Mucosa of descending colon (tissue), 3 donors: Measurements from ENCODE around the gene SYNPR. TPM values are rescaled to one million over a fixed set of nuclear protein-coding genes. Genes with fewer than 3 reads are reported as not detected.
A peak's percentile ranks its signal among the peaks of the same experiment; 100 is the strongest.

Experiments
- ATAC-seq: fragments of 200-7000 bp; cut with Tn5 transposase; one replicate; pipeline ENCODE4 v1.9.1; 2020; ENCODE audit warnings: mild to moderate bottlenecking, moderate library complexity
- DNase-seq, 3 donors: peaks; one replicate each; pipeline ENCODE4 v3.0.0-alpha.2; 2020
- H3K36me3 ChIP-seq: fragments of 200-600 bp; one replicate; pipeline ENCODE4 v1.8.0; 2021; ENCODE audit warnings: low read depth, mild to moderate bottlenecking
- H3K4me1 ChIP-seq: fragments of 200-600 bp; one replicate; pipeline ENCODE4 v1.8.0; 2021; ENCODE audit warnings: low read depth, mild to moderate bottlenecking
- H3K4me3 ChIP-seq: fragments of 200-600 bp; one replicate; pipeline ENCODE4 v1.8.0; 2021; ENCODE audit warnings: mild to moderate bottlenecking
- H3K9me3 ChIP-seq: fragments of 200-600 bp; one replicate; pipeline ENCODE4 v1.8.0; 2021; ENCODE audit warnings: mild to moderate bottlenecking
- intact Hi-C, 2 donors: fragments of 100-400 bp; cut with DNase I in 1 of 2; cut with micrococcal nuclease in 1 of 2; formaldehyde crosslinking; loops; one replicate each; pipeline versions ENCODE4 v1.11.0 to v1.11.1; 2022; cut with DNase I, micrococcal nuclease
- total RNA-seq, 3 donors: library from RNA; stranded (reverse); fragmentation: NEBNext Ultra II Directional in 2 of 3; extraction: Animal tissue kit (Norgen Biotek cat#: 25700) in 2 of 3; gene quantifications; one replicate each; pipeline versions ENCODE4 v1.2.1 to v1.2.4, GENCODE V29; 2021 to 2023
- TF ChIP-seq, protein P1 (sequence below): fragments of 200-600 bp; IDR thresholded peaks from one replicate; pipeline ENCODE4 v1.8.0; 2022; ENCODE audit warnings: antibody characterized with exemption, mild to moderate bottlenecking
- donor health status: DM: no; HTN: no; CAD: no; lungs with moderate emphysema.
- donor health status: DM: no; HTN: no; CAD: no.
- donor health status: DM: no; HTN: yes; CAD: no.

Gene SYNPR
- total RNA-seq, 3 donors from 2014 or later = not detected

DNA sequence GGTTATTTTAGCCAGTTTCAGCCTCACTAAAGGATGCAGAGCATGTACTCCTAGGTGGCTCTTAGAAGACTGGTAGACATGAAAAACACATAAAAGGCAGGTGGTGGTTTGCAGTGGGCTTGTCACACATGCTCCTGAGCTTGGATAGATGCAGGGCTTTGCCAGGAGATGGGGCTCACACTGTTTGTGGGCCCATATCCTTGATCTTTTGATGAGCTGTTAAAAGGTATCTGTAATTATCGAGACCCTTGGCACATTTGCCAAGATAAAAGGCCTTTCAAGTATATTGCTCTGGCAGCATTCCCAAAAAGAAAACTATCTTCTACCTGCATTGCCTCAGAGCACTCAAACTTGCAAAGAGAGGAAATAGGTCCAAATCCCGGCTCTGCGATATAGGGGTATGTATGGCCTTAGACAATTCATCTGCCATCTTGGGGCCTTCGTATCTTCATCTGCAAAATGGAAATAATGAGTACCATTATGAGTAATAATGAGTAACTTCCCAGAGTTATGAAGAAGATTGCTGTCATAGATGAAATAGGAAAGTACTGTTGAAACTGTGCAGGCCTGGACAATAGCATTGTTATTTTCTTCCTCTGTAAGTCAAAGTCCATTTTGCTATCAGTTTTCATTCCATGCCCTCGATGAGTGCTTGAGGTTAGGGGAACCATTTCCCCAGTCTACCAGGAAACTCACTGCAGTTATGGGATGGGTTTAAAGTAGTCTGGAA is 172.7 kb downstream of the SYNPR start:
- intact Hi-C loops = no loop called here
- Histone ChIP-seq H3K4me3 (no peak overlapping the region), H3K36me3 (no peaks in the 10 kb centered on the region), H3K4me1 (peaks cover 11% of the 10 kb centered on the region), H3K9me3 (no peaks in the 10 kb centered on the region)
- DNase-seq = peak in 2 of 3 donors; percentile 44 to 45
- peak; percentile 93 for ATAC-seq
- TF ChIP-seq, protein P1, sequence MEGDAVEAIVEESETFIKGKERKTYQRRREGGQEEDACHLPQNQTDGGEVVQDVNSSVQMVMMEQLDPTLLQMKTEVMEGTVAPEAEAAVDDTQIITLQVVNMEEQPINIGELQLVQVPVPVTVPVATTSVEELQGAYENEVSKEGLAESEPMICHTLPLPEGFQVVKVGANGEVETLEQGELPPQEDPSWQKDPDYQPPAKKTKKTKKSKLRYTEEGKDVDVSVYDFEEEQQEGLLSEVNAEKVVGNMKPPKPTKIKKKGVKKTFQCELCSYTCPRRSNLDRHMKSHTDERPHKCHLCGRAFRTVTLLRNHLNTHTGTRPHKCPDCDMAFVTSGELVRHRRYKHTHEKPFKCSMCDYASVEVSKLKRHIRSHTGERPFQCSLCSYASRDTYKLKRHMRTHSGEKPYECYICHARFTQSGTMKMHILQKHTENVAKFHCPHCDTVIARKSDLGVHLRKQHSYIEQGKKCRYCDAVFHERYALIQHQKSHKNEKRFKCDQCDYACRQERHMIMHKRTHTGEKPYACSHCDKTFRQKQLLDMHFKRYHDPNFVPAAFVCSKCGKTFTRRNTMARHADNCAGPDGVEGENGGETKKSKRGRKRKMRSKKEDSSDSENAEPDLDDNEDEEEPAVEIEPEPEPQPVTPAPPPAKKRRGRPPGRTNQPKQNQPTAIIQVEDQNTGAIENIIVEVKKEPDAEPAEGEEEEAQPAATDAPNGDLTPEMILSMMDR = no peak

DNA sequence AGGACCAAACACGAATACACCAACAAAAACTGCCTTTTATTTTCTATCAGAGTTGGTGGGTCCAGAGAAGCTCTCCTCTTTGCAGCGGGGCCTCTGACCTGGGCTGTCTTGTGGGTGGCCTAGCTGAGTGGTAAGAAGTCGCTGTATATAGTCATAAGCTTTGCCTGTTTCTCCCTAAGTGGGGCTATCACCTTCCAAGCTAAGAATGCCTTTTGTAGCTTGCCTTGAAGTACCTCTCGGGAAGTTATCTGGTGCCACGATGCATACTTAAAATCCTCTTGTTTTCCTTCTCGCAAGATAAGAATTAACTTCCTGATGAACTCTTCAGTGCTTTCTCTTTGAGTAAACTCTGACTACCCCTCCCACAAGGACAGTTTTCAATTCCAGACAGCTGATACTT is 178.8 kb downstream of the SYNPR start:
- Histone ChIP-seq H3K9me3 (no peaks in the 10 kb centered on the region), H3K4me1 (no peaks in the 10 kb centered on the region), H3K4me3 (no peak overlapping the region), H3K36me3 (no peaks in the 10 kb centered on the region)
- TF ChIP-seq, protein P1 = no peak
- intact Hi-C loops = no loop called here
- ATAC-seq (no peak), DNase-seq (no peak)

DNA sequence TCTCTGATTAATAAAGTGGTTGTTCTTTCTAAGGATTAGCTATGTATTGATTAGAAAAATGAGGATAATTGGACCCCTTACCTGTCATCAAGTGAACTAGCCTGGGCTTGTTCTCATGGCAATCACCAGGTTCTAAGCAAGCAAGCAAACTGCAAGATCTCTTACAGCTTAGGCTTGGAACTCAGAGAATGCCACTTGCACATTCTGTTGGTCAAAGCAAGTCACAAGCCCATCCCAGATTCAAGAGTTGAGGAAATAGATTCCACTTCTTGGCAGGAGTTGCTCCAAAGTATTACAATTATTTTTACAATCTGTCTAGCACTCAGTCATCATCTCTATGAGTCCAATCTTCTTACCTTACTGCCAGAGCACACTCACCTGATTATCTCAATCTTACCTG is 180.3 kb downstream of the SYNPR start:
- ATAC-seq (no peak), DNase-seq (no peak)
- H3K36me3 ChIP-seq = no peaks in the 10 kb centered on the region
- H3K9me3 ChIP-seq = no peaks in the 10 kb centered on the region
- intact Hi-C loops = no loop called here
- TF ChIP-seq, protein P1 = no peak
- no peaks in the 10 kb centered on the region for H3K4me1 ChIP-seq
- no peak overlapping the region for H3K4me3 ChIP-seq

DNA sequence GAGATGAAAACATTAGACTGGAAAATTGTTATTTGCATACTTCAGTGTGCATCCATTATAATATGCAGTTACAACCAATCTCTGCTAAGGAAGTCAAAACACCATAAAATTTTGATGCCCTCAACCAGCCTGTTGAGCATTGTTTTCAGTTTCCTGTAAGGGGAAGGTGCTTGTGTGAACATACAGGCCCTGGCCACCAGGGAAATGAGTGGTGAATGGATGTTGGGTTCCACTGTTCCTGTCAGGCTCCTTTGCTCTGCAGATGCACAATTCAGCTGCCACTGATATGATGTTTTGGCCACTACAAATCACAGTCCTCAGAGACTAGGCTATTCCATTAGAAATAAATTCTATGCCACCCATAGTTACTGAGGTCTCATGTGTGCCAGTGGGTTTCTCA is 184.6 kb downstream of the SYNPR start:
- H3K4me1 ChIP-seq = no peaks in the 10 kb centered on the region
- DNase-seq (no peak), ATAC-seq (no peak)
- H3K36me3 ChIP-seq = no peaks in the 10 kb centered on the region
- intact Hi-C loops = no loop called here
- no peak overlapping the region for H3K4me3 ChIP-seq
- TF ChIP-seq, protein P1 = no peak
- peaks cover 3% of the 10 kb centered on the region for H3K9me3 ChIP-seq

DNA sequence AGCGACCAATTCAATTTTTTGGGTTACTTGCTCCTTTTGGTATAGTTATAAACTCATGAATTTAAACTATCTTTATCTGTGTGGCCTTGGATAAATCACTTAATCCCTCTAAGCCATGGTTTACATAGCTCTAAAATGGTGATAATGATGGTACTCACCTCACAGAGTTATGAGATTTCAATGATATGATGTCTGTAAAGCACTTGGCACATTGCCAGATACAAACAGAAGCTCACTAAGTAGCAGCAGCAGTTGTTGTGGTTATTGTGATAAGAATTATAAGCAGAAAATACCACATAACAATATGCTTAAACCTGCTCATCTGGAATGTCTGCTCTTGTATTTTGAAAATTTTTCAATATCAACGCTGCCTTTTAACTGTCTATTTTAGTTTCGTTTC is 189.3 kb downstream of the SYNPR start:
- intact Hi-C loops = no loop called here
- ATAC-seq = no peak
- H3K9me3 ChIP-seq = peaks cover 3% of the 10 kb centered on the region
- no peak overlapping the region for H3K4me3 ChIP-seq
- no peak for DNase-seq
- TF ChIP-seq, protein P1 = no peak
- no peaks in the 10 kb centered on the region for H3K36me3 ChIP-seq
- H3K4me1 ChIP-seq = no peaks in the 10 kb centered on the region
